Stimulated activated CD8-positive, alpha-beta memory T cell treated with anti-CD3 and anti-CD28 coated beads, Interleukin-12 subunit alpha, Interleukin-12 subunit beta, amount 100 ng/mL, for 1 hour (primary cell): Measurements from ENCODE around the gene FREM2.

Experiments
- DNase-seq: peaks from one replicate; pipeline ENCODE4 v3.0.0-alpha.2; 2020; ENCODE audit warnings: low read depth

Gene FREM2

DNA sequence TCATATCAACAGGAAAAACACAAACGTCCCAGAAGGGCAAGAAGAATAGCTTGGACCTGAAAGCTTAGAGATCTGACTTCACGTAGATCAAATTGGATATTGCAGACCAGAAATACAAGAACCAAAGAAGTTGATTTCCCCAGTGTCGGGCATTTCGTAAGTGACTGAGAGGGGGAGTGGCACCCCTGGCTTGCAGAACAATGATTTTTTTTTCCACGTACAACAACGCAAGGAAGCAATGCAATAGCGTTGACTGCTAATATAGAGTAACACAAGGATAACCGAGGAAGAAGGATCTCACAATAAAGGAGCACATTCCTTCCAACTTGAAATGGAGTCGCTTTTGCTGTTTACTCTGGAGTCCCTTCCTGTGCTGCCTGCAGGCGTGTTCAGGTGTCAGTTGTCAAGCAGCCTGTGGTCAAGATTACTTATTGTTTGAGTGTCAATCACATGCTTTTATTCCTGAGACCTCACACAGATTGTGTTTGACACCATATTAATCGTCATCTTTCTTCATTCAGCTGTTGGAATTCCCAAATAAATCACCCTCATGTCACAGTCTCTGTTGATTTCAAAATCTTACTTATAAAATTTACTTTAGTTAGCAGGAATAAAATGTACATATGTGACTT is 139.4 kb downstream of the FREM2 start:
- DNase-seq: no peak

DNA sequence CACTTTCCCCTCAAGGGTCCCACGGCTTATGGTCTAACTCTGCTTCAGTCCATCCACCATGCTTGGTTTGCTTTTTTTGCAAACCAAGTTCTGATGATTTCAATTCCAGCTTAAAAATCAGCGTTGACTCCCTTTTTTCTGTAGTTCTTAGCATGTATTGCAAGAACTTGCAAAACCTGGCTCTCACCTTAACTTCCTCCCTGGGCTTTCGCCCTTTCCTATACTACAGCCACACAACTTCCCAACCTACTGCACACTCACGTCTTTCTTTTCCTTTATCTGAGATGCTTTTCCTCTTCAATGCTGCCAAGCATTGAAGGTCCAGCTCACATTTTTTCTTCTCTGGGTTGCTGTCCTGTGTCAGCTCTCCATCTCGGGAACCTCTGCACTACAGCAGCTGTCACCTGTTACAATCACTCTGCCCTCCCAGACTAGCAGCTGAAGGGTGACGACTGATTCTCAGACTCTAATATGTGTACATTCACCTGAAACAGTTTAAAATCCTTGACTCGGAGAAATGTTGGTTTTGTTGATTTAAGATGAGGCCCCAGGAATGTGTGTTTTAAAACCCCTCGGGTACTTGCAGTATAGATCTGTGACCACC is 143.7 kb downstream of the FREM2 start:
- DNase-seq: no peak

DNA sequence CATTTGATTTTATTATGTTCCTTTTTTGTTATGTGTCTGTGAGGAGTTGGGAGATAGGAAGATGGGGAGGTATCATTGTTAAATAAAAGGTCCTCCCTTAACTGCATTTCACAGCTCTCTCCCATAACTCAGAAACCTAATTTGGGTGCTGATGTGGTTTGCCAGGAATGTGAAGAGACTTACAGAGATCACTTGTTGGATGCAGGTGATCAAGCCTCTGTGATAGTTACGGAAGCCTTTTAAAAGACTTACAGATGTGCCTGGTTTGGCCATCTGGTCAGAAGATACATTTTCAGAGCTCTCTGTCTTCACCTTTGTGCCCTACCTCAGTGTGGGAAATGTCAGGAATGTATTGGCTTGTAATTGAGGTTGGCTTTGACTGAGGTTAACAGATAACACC is 157.7 kb downstream of the FREM2 start:
- DNase-seq: no peak

DNA sequence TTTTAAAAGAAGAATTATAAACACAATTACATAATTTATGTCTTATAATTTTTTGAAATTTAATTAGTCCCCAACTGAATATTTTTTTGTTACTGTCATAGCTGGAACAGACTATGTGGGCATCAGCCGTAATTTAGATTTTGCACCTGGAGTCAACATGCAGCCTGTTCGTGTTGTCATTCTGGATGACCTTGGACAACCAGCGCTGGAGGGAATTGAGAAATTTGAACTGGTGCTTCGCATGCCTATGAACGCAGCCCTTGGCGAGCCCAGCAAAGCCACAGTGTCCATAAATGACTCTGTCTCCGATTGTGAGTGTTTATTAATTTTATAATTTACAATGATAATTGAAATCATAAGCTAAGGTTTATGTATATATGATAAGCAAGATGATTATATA is 161.5 kb downstream of the FREM2 start:
- no peak for DNase-seq

GRCh38 chr13:38849315-38849714 is 162.4 kb downstream of the FREM2 start:
- DNase-seq: no peak

DNA sequence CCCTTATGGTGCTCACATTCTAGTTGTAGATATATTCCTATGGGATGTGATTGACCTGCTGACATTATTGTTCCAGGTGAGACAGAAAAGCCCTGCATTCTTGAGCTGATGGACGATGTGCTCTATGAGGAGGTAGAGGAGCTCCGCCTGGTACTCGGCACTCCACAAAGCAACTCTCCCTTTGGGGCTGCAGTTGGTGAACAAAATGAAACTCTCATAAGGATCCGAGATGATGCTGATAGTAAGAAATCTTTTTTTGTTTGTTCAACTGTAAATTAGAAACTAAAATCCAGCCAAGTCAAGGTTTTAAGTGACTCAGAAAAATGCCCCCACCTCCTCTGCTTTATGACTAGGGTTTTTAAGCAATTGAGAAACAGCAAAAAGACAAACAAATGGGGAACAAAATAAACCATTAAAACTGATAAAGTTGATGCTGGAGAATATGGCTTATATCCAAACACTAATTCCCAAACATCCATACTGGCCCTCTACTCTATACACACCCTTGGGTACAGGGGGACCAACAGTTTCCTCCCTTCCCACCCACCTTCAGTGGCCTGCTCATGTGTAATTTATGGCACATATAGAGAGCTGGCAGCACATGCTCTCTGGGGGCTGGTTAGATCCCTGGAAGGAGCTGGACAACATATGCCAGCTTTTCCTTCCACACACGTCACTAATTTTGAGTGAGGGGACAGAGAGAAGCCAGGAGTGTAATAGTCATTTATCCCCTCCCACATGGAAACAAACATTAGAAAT is 164.2 kb downstream of the FREM2 start:
- no peak for DNase-seq

GRCh38 chr13:38854226-38854625 is 167.3 kb downstream of the FREM2 start:
- no peak for DNase-seq

DNA sequence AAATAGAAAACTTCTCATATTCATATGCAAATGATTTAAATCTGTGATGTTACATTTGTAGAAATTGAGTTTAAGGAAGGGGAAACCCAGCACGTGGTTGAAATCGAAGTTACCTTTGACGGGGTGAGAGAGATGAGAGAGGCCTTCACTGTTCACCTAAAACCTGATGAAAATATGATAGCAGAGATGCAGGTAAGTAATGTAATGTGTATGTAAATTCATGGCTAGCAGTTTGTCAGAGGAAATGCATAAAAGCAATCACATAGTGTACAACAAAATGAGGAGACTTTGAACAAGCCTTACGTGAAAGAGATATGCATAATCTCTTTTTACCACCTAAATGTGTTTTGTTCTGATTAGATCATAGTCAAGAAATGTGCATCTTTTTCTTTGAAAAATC is 169.2 kb downstream of the FREM2 start:
- DNase-seq: no peak

DNA sequence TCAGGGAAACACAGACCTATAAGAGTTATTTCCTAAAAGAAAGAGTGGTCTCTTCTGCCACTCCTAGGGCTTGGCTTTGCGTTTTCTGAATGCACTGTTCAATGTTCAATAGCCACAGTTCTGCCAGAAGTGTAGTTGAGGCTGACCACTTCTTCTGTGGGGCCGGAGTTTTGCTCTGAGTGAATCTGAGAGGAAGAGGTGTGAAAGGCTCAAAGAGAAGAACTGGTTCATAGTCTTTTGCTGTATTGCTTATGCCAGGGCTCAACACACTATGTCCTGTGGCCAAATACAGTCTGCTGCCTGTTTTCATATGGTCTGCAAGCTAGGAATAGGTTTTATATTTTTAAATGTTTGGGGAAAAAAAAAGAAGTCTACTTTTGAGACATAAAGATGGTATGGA is 175.6 kb downstream of the FREM2 start:
- no peak for DNase-seq

DNA sequence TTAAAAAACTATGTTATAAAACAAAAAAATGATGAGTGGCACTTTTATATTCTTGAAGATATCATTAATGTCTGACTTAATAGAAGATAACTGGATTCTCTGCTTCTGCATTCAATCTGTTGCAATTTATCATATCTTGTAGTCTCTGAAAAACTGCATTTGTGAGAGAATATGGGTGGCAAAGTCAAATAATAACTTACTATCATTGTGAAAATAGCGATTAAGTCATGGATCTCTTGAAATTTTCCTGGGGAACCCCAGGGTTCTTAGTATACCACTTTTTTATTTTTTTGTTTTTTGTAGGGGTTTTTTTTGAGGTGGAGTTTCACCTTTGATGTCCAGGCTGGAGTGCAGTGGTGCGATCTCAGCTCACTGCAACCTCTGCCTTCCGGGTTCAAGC is 176.7 kb downstream of the FREM2 start:
- no peak for DNase-seq

DNA sequence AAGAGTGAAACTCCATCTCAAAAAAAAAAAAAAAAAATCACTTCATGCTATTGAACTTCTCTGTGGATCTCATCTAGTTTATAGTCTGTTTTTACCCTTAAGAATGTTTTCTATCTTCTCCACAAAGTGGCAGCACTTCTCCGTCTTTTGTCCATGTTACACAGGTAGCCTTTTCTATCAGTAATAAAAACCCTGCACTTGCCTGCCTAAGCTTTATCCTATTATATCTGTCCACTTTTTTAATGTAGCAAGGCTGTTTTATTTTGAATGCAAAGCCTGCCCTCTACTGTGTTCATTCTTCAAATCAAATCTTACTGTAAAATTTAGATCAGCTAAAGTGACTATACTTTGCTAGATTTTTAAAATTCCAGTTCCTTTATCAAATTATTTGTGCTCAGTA is 179.8 kb downstream of the FREM2 start:
- DNase-seq: no peak

- no peak for DNase-seq
These were observed 181.5 kb downstream of the FREM2 start for GRCh38 chr13:38868399-38868798.

DNA sequence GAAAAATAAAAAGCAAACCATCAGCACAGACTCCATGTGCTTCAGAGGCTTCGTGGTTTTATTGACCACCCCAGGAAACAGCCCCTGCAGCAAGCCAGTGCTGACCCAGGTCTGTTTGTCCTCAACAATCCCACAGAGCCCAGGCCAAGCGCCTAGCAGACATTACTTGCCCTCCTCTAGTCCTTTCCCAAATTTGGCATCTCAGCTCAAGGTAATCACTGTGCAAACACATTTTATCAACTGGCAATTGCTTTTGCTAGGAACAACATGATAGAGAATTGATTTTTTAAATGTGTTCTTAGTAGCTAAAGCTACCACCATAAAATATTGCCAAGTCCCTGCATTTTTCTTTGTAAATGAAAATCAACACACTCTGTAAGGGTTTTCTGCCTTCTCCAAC is 182.0 kb downstream of the FREM2 start:
- no peak for DNase-seq

DNA sequence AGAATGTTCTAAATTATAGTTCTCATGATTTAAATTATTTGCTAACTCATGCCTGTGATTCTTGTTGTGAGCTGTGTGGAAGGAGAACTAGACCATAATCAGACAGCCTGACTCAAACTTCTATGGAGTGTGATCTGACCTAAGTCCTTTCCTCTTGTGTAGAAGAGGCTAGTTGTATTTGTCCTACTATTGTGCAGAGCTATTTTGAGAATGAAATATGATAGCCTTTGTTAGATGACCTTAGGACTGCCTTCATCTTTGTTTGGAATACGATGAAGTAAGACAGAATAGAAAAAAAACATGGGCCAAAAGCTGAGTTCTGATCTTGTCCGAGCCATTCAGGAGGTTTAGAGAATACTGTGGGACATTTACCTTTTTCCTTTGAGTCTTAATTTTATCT is 184.4 kb downstream of the FREM2 start:
- DNase-seq: no peak

DNA sequence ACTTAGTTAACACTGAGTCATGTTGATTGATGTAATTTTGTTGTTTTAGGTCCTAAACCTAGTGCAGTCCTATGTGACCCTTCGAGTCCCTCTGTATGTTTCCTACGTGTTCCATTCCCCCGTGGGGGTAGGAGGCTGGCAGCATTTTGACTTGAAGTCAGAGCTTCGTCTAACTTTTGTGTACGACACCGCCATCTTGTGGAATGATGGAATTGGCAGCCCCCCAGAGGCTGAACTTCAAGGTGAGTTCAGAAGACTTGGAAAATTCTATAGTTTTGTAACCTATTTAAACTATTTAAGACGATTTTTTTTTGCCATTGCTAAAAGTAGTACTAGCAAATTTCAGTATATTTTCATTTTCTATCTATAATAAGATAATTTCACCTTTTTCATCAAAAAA is 185.8 kb downstream of the FREM2 start:
- DNase-seq: no peak

GRCh38 chr13:38875186-38875875 is 188.5 kb downstream of the FREM2 start:
- no peak for DNase-seq

GRCh38 chr13:38879278-38879677 is 192.4 kb downstream of the FREM2 start:
- no peak for DNase-seq

- no peak for DNase-seq
These were observed 192.9 kb downstream of the FREM2 start for GRCh38 chr13:38879786-38880185.

DNA sequence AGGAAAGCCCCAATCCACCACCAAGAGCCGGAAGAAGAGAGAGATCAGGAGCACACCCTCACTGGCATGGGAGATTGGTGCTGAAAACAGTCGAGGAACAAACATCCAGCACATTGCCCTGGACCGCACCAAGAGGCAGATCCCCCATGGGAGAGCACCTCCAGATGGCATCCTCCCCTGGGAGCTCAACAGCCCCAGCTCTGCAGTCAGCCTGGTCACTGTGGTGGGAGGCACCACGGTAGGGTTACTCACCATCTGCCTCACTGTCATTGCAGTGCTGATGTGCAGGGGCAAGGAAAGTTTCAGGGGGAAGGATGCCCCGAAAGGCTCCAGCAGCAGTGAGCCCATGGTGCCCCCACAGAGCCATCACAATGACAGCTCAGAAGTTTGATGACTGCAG is 193.5 kb downstream of the FREM2 start:
- no peak for DNase-seq

- DNase-seq: no peak
These were observed 196.9 kb downstream of the FREM2 start for GRCh38 chr13:38883783-38884182.

GRCh38 chr13:38888309-38888708 is 201.4 kb downstream of the FREM2 start:
- DNase-seq: no peak

DNA sequence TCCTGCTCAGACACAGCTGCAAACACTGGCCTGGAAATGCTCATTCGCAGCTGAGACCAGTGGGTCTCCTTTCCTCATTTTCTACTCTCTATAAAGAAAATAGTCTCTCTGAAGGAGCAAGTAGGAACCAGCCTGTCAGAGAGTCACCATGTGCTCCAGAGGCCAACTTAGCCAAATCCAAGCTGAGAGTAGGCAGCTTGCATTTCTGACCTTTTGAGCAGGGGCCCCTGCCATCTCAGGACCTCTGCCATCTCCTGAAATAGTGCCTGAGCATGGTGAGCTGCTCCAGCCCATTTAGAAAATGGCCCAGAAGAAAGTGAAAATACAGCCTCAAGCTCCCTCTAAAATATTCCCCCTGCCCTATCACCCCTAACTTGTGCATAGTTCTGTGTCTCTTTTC is 208.2 kb downstream of the FREM2 start:
- DNase-seq: no peak

DNA sequence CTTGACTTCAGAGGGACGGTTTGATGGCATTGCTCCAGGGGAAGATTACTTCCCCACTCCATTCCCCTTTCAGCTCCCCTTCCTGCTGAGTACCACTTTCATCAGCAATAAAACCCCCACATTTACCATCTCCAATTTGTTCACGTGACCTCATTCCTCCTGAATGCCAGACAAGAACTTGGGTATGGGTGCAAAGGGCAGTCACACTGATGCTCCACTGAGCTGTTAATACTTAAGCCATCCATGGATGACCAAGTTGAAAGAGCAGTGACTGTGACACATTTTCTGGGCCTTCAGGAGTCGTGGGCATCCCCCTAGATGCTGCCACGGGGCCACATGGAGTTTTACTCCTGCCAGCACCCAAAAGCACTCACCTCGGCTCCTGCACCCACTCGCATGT is 210.6 kb downstream of the FREM2 start:
- DNase-seq: no peak
